Activated T-helper 17 cell treated with anti-CD3 and anti-CD28 coated beads, Interleukin-2, amount 50 U/mL, for 72 hours (primary cell): ENCODE measurements around the gene C16orf74. TPM values are rescaled to one million over a fixed set of nuclear protein-coding genes. Genes with fewer than 3 reads are reported as not detected.

ENCODE experiments used
- ATAC-seq: fragments of 150-1000 bp; cut with Tn5 transposase; replicated peaks from 2 replicates; pipeline ENCODE4 v1.10.0; 2021; ENCODE audit warnings: mild to moderate bottlenecking, moderate library complexity
- H3K27ac Mint-ChIP-seq: one replicate; pipeline ENCODE4 v1.8.0; 2022; ENCODE audit warnings: mixed read lengths
- H3K27me3 Mint-ChIP-seq: one replicate; pipeline ENCODE4 v1.8.0; 2022; ENCODE audit warnings: mixed read lengths
- H3K36me3 Mint-ChIP-seq: one replicate; pipeline ENCODE4 v1.8.0; 2022; ENCODE audit warnings: low read depth, mild to moderate bottlenecking, mixed read lengths
- H3K4me1 Mint-ChIP-seq: one replicate; pipeline ENCODE4 v1.8.0; 2022; ENCODE audit warnings: mixed read lengths
- H3K4me3 Mint-ChIP-seq: one replicate; pipeline ENCODE4 v1.8.0; 2022; ENCODE audit warnings: mild to moderate bottlenecking, mixed read lengths
- H3K9me3 Mint-ChIP-seq: one replicate; pipeline ENCODE4 v1.8.0; 2022; ENCODE audit warnings: mixed read lengths
- total RNA-seq, 2 donors: library from RNA; stranded (reverse); gene quantifications; one replicate each; pipeline ENCODE4 v1.2.3, GENCODE V29; 2022

The C16orf74 gene
- total RNA-seq, 2 donors from 2014 or later, result 0.35 TPM; not detected in 1

DNA sequence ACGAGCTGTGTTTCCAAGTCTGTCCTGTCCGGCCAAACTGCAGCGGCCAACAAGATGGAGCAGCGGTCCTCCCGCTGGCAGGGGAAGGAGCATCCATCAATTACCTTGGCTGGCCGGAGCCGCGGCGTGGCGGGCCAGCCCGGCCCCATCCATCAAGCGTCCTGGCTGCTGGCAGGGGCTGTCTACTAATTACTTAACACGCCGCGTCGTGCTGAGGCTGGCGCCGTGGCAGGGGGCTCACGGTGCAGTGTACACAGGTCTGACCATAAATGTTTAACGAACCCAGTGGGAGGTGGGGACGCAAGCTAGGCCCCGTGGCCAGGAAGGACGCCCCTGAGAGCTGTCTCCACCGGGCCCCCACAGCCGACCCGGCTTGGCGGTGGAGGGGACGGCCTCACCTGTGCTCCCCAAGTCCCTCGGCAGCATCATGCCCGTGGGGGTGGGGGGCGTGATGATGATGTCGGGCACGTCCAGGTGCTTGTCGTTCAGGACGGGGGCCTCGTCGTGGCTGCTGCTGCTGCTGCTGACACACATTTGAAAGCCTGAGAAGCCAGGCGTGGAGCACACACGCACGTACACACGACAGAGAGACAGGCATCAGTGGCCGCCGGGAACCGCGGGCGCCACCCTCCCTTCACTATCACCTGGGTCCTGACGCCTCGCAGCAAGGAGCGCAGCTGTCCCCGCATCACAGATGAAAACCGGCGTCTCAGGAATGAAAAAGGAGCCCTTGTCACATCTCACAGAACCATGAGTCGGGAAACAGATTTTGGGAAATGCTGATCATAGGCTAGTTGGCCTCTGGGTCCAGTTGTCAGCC, 40.9 kb downstream of the C16orf74 start:
- Mint-ChIP-seq H3K9me3 (no peaks in the 10 kb centered on the region), H3K4me3 (no peak overlapping the region), H3K4me1 (no peaks in the 10 kb centered on the region), H3K36me3 (no peaks in the 10 kb centered on the region), H3K27me3 (no peaks in the 10 kb centered on the region), H3K27ac (no peak overlapping the region)
- no peak for ATAC-seq

DNA sequence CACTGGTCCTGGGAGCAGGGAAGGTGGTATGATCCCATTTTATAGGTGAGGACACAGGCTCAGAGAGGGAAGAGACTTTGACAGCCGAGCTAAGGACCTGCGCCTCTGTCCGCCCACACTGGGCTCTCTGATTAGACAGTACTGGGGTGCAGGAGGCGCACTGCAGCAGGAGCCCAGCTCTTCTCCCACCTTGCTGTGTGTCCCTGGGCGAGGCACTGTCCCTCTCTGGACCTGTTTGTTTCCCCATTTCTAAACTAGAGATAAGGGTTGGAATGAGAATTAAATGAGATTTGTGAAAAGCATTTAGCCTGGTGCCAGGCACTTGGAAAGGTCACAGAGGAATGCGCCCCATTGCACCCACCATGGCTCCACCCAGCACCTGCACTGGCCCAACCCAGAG, 42.6 kb downstream of the C16orf74 start:
- Mint-ChIP-seq H3K4me3 (no peak overlapping the region), H3K27me3 (no peaks in the 10 kb centered on the region), H3K4me1 (no peaks in the 10 kb centered on the region), H3K9me3 (no peaks in the 10 kb centered on the region), H3K27ac (no peak overlapping the region), H3K36me3 (no peaks in the 10 kb centered on the region)
- ATAC-seq, result no peak

DNA sequence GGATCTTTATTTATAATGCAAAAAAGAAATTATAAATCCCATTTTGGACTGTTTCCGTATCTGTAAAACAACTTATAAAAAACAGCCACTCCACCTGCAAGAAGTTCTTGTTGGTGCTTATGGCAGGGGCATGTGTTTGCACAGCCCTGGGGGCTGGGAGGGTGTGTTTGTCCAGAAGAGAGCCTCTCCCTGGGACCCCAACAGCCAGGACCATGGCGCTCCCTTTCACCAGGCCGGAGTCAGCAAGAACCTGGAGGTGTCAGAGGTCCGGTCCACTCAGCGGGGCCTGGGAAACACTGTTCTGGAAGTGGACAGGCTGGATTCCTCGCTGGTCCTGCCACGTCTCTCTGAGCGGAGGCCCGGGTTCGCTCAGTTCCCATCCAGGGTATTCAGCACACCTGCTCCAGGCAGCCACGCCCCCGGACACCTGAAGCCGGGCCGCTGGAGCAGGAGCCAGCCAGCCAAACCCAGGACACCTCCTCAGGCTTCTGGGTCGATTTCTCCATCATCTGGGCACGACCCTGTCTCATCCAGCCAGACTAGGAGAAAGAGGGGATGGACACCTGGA, 43.3 kb downstream of the C16orf74 start:
- no peak for ATAC-seq
- no peak overlapping the region for H3K27ac Mint-ChIP-seq
- no peaks in the 10 kb centered on the region for H3K9me3 Mint-ChIP-seq
- H3K4me1 Mint-ChIP-seq, result no peaks in the 10 kb centered on the region
- no peaks in the 10 kb centered on the region for H3K27me3 Mint-ChIP-seq
- no peak overlapping the region for H3K4me3 Mint-ChIP-seq
- H3K36me3 Mint-ChIP-seq, result no peaks in the 10 kb centered on the region

DNA sequence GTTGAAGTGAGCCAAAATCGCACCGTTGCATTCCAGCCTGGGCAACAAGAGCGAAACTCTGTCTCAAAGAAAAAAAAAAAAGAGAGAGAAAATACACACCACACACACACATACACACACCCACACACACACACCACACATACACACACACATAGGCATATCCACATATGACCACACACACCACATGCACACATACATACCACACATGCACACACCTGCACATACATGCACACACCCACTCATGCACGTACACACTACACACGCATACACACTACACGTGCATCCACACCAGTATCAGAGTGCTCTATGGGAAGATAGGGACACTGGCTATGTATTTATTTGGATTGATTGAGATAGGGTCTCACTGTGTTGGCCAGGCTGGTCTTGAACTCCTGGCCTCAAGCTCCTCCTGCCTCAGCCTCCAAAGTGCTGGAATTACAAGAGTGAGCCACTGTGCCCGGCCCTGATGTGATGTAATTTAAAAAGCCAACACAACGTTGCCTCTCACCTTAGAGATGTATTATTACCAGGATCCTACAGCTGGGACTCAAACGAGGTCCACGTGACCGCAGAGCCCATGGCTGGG, 44.4 kb downstream of the C16orf74 start:
- H3K9me3 Mint-ChIP-seq, result no peaks in the 10 kb centered on the region
- no peaks in the 10 kb centered on the region for H3K27me3 Mint-ChIP-seq
- H3K4me1 Mint-ChIP-seq, result no peaks in the 10 kb centered on the region
- no peak overlapping the region for H3K27ac Mint-ChIP-seq
- no peaks in the 10 kb centered on the region for H3K36me3 Mint-ChIP-seq
- no peak for ATAC-seq
- no peak overlapping the region for H3K4me3 Mint-ChIP-seq

DNA sequence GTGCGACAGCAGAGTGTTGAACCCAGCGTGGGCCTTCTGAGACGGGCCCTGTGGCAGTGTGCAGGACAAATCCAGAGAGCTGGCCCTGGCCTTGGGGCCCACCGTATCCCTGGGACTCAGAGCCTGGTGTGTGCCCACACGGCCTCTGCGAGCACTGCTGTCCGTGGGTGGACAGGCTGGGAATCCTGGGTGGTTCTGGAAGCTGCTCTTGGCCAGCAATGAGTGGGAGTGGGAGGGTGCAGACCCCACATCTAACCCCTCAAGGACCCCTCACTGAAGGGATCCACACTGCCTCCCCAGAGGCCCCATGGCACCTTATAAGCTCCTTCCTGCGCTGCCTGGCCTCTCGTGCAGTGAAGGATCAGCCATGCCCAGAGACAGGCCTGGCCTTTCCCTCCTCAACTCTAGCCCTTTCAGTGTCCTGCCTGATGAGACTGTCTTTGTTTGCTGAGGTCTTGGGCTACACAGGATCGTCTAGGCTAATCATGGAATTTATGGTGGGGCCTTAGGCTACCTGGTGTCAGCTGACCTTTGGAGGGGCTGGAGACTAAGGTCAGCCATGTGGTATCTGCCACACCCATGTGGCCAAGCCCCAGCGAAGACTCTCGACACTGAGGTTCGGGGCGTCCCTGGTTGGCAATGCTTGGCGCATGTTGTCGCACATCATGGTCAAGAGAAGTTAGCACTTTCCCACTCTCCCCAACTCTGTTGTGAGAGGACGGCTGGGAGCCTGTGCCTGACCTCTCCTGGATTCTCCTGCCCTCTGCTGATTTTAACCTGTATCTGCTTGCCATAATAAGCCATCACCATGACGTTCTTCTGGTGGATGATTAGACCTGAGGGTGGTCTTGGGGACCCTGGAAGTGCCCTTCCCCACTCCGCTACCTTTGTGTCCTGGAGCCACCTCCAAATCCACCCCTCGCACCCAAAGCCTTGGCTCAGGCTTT, 45.7 kb downstream of the C16orf74 start:
- no peaks in the 10 kb centered on the region for H3K36me3 Mint-ChIP-seq
- H3K9me3 Mint-ChIP-seq, result no peaks in the 10 kb centered on the region
- no peaks in the 10 kb centered on the region for H3K4me1 Mint-ChIP-seq
- no peak overlapping the region for H3K27ac Mint-ChIP-seq
- no peak for ATAC-seq
- no peaks in the 10 kb centered on the region for H3K27me3 Mint-ChIP-seq
- no peak overlapping the region for H3K4me3 Mint-ChIP-seq

DNA sequence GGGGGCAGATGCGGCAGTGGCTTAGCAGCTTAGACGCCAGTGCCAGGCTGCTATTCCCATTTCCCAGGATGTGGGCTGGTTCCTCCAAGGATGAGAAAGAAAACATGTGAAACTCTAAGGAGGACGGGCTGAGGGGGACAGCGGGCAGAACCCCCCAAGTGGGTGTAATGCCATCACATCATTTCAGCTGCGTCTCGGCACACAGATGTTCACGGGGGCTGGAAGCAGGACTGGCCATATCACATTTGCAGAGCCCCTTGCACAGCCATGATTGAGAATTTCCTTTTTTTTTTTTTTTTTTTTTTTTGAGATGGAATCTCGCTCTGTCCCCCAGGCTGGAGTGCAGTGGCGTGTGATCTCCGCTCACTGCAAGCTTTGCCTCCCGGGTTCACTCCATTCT, 46.9 kb downstream of the C16orf74 start:
- Mint-ChIP-seq H3K4me3 (no peak overlapping the region), H3K27ac (no peak overlapping the region), H3K36me3 (no peaks in the 10 kb centered on the region), H3K9me3 (no peaks in the 10 kb centered on the region), H3K4me1 (no peaks in the 10 kb centered on the region), H3K27me3 (no peaks in the 10 kb centered on the region)
- ATAC-seq, result no peak

DNA sequence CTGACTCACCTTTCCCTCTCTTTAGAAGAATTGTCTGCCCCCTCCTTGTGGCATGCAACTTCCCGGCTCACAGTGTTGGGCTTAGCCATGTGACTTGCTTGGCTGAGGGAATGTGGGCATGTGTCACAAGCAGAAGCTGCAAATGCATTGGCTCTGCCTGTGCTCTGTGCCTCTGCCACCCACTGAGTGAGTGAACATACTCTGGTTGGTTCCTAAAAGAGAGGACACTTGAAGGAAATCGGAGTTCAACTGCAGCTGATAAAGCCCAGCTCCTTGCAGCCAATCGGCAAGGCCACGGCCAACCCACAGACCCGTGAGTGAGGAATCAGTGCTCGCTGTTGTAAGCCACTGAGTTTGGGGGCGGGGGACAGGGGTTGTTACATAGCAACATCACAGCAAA, 51.3 kb downstream of the C16orf74 start:
- ATAC-seq, result no peak
- Mint-ChIP-seq H3K27ac (no peak overlapping the region), H3K4me3 (no peak overlapping the region), H3K36me3 (no peaks in the 10 kb centered on the region), H3K27me3 (peaks cover 3% of the 10 kb centered on the region), H3K9me3 (no peaks in the 10 kb centered on the region), H3K4me1 (no peaks in the 10 kb centered on the region)

DNA sequence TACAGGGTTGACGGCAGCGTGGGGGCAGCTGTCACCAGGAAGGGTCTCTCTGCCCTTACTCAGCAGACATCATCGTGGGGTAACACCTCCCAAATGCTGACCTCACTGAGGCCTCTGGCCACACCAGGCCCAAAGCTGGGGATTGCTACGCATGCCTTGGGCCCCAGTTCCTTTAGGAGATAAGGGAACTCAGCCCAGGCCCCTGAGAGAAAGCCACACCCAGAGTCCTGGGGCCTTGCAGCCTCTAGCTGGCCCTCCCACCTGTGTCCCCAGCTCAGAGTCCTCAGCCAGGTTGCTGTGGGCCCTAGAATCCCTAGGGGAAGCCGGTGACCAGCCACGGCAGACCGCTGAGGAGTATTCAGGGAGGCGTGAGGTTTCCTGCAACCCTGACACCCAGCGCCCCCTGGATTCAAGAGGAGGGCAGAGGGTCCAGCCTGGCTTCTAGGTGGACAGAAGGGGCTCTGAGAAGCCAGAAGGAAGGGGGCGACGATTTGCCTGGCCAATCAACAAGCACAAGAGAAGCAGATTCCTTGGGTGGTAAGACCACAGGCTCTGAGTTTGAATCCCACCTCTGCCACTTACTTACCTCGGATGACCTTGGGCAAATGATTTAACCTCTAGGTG, 51.8 kb downstream of the C16orf74 start:
- no peak for ATAC-seq
- H3K27ac Mint-ChIP-seq, result no peak overlapping the region
- H3K36me3 Mint-ChIP-seq, result no peaks in the 10 kb centered on the region
- no peaks in the 10 kb centered on the region for H3K9me3 Mint-ChIP-seq
- H3K4me3 Mint-ChIP-seq, result no peak overlapping the region
- H3K27me3 Mint-ChIP-seq, result peaks cover 3% of the 10 kb centered on the region
- H3K4me1 Mint-ChIP-seq, result no peaks in the 10 kb centered on the region

DNA sequence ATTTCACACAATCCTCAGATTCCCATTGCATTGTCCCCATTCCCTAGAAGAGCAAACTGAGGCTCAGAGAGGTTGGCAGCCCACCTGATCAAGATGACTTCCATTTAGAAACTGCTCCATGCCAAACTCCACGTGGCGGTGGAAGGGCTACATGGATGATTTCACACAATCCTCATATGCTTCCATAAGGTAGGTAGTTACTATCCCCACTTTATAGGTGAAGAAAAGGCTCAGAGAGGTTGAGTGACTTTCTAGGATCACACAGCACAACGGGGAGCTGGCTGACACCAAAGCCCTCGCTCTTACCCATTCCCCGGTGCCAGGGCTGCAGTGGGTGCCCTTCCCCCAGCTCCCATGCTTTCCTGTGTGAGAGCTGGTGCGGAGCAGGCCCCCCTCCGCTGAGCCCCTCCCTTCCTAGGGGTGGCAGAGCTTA, 52.4 kb downstream of the C16orf74 start:
- Mint-ChIP-seq H3K4me1 (no peaks in the 10 kb centered on the region), H3K36me3 (no peaks in the 10 kb centered on the region), H3K27ac (no peak overlapping the region), H3K9me3 (no peaks in the 10 kb centered on the region), H3K4me3 (no peak overlapping the region), H3K27me3 (peaks cover 3% of the 10 kb centered on the region)
- ATAC-seq, result no peak

DNA sequence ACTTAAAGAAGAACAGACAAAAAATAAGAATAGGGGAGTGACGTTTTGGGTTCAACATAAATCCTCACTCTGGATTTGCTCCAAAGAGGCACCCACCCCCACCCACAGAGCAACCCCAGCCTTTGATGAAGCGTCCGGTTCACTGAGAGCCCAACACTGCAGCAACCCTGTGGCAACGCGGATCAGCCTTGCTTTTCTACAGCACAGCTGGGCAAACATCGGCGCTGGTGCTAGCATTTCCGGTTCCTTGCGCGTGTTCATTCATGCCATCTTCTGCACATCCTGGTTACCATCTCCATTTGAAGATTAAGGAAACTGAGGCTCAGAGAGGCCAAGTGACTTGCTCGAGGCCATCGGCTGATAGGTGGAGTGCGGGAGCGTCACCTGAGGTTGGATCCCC, 53.5 kb downstream of the C16orf74 start:
- Mint-ChIP-seq H3K36me3 (no peaks in the 10 kb centered on the region), H3K27ac (no peak overlapping the region), H3K4me1 (no peaks in the 10 kb centered on the region), H3K9me3 (no peaks in the 10 kb centered on the region), H3K27me3 (peaks cover 3% of the 10 kb centered on the region), H3K4me3 (no peak overlapping the region)
- ATAC-seq, result no peak

DNA sequence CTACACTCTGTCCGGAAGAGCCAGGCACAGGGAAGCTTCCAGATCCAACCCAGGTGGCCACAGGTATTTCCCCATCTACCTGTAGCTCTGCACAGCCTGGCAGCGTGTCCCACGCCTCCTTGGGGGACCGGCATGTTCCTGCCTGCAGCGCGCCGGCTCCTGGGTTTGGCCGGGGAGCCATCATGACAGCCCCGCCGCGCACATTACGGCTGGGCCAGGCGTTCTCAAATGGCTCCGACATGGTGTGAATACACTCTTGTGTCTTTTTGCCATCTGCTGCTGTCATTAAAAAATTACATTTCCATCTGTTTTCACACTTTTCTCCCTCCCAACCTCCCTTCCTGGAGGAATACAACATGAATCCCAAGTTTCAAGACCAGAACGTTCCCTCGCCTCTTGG, 54.1 kb downstream of the C16orf74 start:
- H3K36me3 Mint-ChIP-seq, result no peaks in the 10 kb centered on the region
- H3K27me3 Mint-ChIP-seq, result peaks cover 3% of the 10 kb centered on the region
- no peak overlapping the region for H3K27ac Mint-ChIP-seq
- no peaks in the 10 kb centered on the region for H3K9me3 Mint-ChIP-seq
- no peak overlapping the region for H3K4me3 Mint-ChIP-seq
- no peaks in the 10 kb centered on the region for H3K4me1 Mint-ChIP-seq
- ATAC-seq, result no peak

DNA sequence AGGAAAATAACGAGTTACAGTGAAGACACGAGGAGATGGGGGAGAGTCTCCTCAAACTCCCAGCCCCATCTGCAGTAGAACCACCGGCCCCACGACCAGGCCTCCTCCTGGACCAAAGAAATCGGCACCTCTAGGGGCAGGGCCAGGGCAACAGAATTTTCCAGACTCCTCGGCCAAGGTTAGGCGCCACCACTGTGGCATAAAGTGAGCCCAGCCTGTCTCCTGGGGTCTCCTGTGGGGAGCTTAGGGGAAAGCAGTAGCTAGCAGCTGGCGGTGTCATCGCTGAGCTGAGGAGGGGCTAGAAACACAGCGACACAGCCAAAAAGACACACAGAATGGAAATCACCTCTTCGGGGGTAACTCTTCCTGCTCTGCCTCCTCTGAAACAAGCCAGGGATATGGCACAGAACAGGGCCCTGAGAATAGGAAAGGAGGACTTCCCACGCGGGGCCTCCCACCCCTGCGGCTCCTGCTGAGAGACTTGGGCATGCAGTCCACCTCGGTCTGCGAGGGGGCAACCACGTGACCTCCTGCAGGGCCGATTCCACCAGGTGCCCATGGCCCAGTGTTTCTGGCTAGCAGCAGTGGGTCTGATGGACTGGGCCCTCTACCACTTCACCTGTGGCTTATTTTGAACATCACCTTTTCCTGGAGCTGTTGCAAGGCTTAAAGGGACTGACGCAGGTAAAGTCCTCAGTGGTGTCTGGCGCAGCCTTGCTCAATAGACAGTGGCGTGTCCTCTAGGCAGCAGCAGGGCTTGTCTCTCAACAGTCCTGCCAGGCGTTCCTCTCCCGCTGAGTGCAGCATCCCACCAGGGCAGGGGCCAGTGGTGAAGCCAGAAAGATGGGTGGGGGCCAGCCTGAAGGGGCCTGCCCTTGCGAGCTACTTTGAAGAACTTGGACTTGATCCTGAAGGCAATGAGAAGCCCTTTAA, 55.4 kb downstream of the C16orf74 start:
- ATAC-seq, result no peak
- Mint-ChIP-seq H3K4me1 (no peaks in the 10 kb centered on the region), H3K9me3 (no peaks in the 10 kb centered on the region), H3K36me3 (no peaks in the 10 kb centered on the region), H3K27ac (no peak overlapping the region), H3K27me3 (peaks cover 3% of the 10 kb centered on the region), H3K4me3 (no peak overlapping the region)

DNA sequence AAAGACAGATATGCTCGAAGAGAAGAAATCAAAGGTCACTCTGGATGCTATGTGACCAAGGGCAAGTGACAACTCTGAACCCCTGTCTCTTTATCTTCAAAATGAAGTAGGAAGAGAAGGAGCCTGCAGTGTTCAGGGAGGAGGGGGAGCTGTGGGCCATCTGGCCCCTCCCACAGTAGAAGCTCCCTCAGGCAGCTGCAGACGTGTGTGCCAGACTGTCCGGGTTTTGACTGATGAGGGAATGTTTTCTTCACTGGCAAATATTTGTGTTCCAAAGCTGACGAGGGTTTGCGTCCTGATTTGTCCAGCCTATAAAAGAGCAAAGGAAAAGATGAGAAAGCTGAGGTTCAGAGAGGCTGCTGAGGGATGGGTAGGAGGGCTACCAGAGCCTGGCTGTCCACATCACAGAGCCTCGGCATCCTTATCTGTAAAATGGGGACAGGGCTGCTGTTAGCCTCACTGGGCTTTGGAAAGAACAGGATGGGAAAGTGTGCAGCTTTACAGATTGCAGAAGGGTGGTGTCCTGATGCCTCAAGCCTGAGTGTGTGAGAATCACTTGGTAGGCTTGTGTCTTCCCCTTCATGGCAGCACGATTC, 60.3 kb downstream of the C16orf74 start:
- no peaks in the 10 kb centered on the region for H3K9me3 Mint-ChIP-seq
- no peaks in the 10 kb centered on the region for H3K27me3 Mint-ChIP-seq
- no peak overlapping the region for H3K4me3 Mint-ChIP-seq
- no peak overlapping the region for H3K27ac Mint-ChIP-seq
- no peaks in the 10 kb centered on the region for H3K4me1 Mint-ChIP-seq
- ATAC-seq, result no peak
- H3K36me3 Mint-ChIP-seq, result peaks cover 27% of the 10 kb centered on the region
